ENCODE data around the gene TMCC1.

Gene TMCC1

GRCh38 chr3:129775870-129776269 is 117.6 kb downstream of the TMCC1 start:
- Histone ChIP-seq H3K9ac (no peak overlapping the region), H3K36me3 (ENCODE audit: insufficient read depth) (no peaks in the 10 kb centered on the region), H3K27me3 (ENCODE audit: insufficient read depth, low read depth) (no peaks in the 10 kb centered on the region), H3K4me3 (IDR thresholded peaks at IDR 0.05; ENCODE audit: insufficient read depth, low read depth, low read length) (no peak overlapping the region), H3K79me2 (ENCODE audit: insufficient read depth, low read depth) (no peaks in the 10 kb centered on the region), H3K27ac (no peak overlapping the region), H3K4me1 (ENCODE audit: low read depth, poor library complexity, severe bottlenecking) (peaks cover 6% of the 10 kb centered on the region), H4K20me1 (ENCODE audit: insufficient read depth) (no peaks in the 10 kb centered on the region), H3K4me2 (no peak overlapping the region), H2AFZ (ENCODE audit: low read depth) (no peak overlapping the region)
- no peak for TF ChIP-seq CTCF (conservative IDR thresholded peaks at IDR 0.05; ENCODE audit: low read depth, low read length)

GRCh38 chr3:129773691-129774663 is 119.5 kb downstream of the TMCC1 start:
- Histone ChIP-seq H3K4me3 (IDR thresholded peaks at IDR 0.05; ENCODE audit: insufficient read depth, low read depth, low read length) (no peak overlapping the region), H3K4me1 (ENCODE audit: low read depth, poor library complexity, severe bottlenecking) (peaks cover 6% of the 10 kb centered on the region), H3K27me3 (ENCODE audit: insufficient read depth, low read depth) (no peaks in the 10 kb centered on the region), H3K4me2 (no peak overlapping the region), H3K79me2 (ENCODE audit: insufficient read depth, low read depth) (no peaks in the 10 kb centered on the region), H3K27ac (no peak overlapping the region), H3K9ac (no peak overlapping the region), H3K36me3 (ENCODE audit: insufficient read depth) (no peaks in the 10 kb centered on the region), H4K20me1 (ENCODE audit: insufficient read depth) (no peaks in the 10 kb centered on the region), H2AFZ (ENCODE audit: low read depth) (no peak overlapping the region)
- no peak for TF ChIP-seq CTCF (conservative IDR thresholded peaks at IDR 0.05; ENCODE audit: low read depth, low read length)

- TF ChIP-seq CTCF (conservative IDR thresholded peaks at IDR 0.05; ENCODE audit: low read depth, low read length), result no peak
- H3K27ac ChIP-seq, result no peak overlapping the region
- H3K4me1 ChIP-seq (ENCODE audit: low read depth, poor library complexity, severe bottlenecking), result peaks cover 6% of the 10 kb centered on the region
- H3K4me2 ChIP-seq, result no peak overlapping the region
- no peak overlapping the region for H3K9ac ChIP-seq
- no peaks in the 10 kb centered on the region for H4K20me1 ChIP-seq (ENCODE audit: insufficient read depth)
- H3K27me3 ChIP-seq (ENCODE audit: insufficient read depth, low read depth), result no peaks in the 10 kb centered on the region
- H3K36me3 ChIP-seq (ENCODE audit: insufficient read depth), result no peaks in the 10 kb centered on the region
- no peaks in the 10 kb centered on the region for H3K79me2 ChIP-seq (ENCODE audit: insufficient read depth, low read depth)
- no peak overlapping the region for H3K4me3 ChIP-seq (IDR thresholded peaks at IDR 0.05; ENCODE audit: insufficient read depth, low read depth, low read length)
- no peak overlapping the region for H2AFZ ChIP-seq (ENCODE audit: low read depth)
These were observed 122.9 kb downstream of the TMCC1 start for GRCh38 chr3:129770604-129771003.

GRCh38 chr3:129769616-129770015 is 123.9 kb downstream of the TMCC1 start:
- Histone ChIP-seq H3K79me2 (ENCODE audit: insufficient read depth, low read depth) (no peaks in the 10 kb centered on the region), H4K20me1 (ENCODE audit: insufficient read depth) (no peaks in the 10 kb centered on the region; the same call in 1 of the 2 replicates), H3K4me2 (no peak overlapping the region), H3K27me3 (ENCODE audit: insufficient read depth, low read depth) (no peaks in the 10 kb centered on the region), H3K4me1 (ENCODE audit: low read depth, poor library complexity, severe bottlenecking) (no peaks in the 10 kb centered on the region), H3K4me3 (IDR thresholded peaks at IDR 0.05; ENCODE audit: insufficient read depth, low read depth, low read length) (no peak overlapping the region), H3K27ac (no peak overlapping the region), H3K9ac (no peak overlapping the region), H3K36me3 (ENCODE audit: insufficient read depth) (no peaks in the 10 kb centered on the region), H2AFZ (ENCODE audit: low read depth) (no peak overlapping the region)
- TF ChIP-seq CTCF (conservative IDR thresholded peaks at IDR 0.05; ENCODE audit: low read depth, low read length), result no peak

Measured in KMS-11 (cell line).